NCI-H526 (cell line): ENCODE data around the gene HDAC4.

Source experiments
- DNase-seq, 2 experiments: peaks; one replicate each; lab custom pipeline; 2025; lab: John Stamatoyannopoulos, UW

HDAC4 gene

DNA sequence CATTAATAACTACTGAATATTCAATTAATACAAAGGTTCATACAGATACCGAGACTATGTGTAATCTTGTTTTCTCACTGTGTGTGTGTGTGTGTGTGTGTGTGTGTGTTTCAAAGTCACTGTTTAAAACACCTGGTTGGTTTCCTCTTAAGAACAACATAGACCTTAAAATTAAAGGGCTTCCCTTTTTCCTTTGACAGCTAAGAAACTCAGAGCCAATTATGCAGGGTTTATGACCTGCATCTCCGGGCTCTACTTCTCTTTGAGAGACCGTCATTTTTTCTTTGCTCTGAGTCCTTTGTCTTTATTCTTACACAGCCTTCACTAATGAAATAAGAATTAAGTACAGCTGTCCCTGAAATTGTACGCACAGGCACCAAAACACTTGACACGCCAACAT lies 145.6 kb downstream of the HDAC4 start:
- no peak for DNase-seq

DNA sequence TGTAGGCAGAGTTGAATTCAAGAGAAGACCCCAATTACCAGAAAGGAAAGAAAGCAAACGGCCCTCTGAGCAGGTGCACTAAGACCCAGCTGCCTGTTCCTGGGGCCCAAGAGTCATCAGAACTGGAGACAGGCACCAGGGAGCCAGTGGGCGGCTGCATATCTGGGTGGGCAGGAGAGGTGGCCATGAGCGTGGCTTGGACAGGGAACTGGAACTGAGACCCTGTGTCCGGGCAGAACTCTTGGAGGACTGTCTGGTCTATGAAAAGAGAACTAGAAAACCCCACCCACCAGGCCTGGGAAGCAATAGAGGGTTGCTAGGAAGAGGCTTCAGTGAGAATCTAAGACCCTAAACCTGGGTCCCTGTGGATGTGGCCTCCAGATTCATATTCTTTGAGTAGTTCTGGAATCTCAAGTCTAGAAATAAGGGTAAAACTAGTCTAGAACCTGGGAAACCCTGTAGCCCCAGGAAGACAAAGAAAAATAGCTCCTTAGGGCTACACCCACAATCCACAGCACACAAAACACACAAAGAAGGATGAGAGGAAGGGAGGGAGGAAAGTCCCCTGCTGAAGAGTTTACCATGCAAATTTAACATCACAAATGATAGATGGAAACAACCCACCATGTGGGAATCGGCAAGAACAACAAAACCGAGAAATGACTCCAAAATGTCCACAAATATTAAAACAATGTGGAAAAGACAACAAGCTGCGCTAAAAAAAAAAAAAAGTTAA lies 147.0 kb downstream of the HDAC4 start:
- peak; percentile 45 to 52 for DNase-seq

DNA sequence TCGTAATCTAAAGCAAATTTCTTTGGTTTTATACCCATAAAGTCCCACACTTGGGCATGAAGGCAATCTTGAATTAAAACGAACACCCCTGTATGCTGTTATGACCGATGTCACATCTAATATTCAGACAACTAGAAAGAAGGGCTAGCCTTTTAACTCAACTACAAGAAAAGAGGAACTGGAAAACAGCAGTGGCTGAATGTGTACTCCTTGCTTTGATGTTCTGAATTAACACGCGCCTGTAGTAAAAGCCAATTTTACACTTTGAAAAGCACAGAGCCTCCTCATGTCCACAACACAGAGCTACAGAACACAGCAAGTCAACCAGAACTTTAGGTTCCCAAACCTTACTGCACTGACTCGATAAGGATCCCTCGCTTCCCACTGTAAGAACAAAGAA lies 147.6 kb downstream of the HDAC4 start:
- no peak for DNase-seq

DNA sequence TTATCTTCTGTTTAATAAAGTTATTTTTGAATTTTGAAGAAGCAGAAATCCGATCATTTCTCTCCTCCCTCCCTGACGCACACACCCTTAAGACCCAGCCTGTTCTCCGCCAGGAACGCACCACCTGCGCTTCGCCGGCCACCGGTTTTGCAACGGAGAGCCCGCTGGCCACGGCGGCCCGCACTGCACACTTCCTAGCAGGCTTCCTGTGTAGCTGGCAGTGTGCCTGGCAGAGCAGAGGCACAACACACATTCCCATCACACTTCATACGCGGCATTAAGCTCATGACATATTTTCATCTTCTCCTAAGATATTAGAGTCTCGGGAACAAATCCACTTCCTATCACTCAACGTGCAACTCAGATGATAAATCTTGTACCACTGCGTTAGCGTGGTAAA lies 148.0 kb downstream of the HDAC4 start:
- no peak for DNase-seq

DNA sequence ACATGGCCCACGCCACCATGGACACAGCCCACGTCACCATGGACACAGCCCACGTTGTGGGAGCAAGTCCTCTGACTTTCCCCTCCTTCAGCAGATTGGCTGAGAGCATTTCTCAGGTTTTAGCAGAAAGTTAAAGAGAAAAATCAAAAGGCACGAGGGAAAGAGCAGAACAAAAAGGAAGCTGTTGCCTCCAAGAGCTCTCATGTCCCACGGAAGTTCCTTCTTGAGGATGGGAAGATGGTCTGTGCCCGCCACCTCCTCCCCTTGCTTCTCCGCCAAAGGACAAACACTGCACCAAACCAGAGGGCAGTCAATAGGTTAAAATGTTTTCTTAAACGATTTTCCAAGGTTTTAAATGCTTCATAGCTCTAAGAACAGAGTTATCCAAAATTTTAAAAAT lies 148.4 kb downstream of the HDAC4 start:
- no peak for DNase-seq

DNA sequence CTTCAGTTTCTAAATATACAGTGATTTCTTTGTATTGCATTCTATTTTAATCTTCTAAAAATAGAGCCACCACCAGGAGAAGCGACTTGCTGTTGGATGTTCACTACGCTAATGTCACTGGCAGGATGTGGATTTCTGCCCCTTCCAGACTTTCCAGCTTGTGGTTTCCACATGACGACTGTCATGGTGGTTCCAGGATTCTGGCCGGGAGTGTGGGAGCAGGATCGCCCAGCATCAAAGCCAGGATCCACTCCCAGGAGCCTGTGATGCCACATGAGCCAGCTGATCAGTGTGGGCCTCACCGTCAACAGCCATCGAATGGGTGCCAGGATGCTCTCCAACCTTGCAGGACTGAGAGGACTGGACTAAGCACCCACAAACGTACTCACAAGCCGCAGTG lies 148.8 kb downstream of the HDAC4 start:
- DNase-seq, result no peak

DNA sequence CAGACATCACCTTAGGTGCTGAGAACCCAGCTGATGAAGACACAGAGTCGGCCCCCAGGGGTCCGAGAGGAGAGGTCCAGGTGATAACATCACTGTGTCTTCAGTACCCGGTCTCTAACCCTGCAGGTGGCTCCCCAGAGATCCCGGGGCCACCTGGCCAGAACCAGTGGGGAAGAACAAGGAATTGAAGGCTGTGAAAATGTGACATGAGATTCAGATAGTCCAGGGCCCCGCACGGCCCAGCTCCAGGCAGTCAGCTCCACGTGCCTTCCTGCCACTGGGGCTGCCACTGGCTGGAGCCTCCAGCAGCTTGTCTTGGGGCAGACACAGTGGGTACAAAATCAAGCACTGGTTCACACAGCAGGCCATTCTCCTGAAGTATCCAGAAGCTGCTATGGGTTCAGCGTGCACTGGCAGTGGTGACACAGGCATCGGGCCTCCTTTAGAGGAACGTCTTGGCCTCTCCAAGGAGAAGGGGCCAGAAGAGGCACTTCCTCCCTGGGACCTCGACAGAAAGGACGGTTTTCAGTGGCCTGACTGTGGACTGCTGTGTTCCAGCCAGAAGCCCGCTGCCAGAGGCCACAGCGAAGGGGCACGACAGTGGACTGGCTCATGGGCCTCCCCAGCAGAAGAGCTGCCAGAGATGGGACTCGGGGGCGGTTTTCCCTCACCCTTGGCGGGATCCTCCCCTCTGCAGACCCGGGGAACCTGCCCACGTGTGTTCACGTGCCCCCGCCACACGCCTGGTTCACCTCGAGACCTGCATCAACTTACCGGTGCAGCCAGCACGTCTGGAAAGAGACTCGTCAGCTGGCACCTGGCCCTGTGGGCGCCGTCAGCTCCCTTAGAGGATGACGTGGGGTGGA lies 150.4 kb downstream of the HDAC4 start:
- DNase-seq, result no peak

DNA sequence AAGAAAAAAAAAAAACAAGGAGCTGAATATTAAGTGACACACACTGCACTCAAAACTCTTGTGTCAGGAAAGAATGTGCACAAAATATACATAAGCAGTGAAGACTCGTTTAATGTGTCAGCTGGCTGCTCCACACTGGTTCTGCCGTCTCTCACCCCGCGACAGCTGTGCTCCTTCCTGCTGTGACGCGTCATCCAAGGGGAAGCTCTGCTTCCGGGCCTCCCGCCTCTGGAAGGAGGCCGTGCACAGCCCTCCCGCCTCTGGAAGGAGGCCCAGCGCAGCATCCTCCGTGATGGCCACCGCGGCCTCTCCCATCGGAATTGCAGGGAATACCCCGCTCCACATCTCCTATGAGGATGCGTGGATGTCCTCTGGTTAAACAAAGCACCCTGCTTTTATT lies 151.0 kb downstream of the HDAC4 start:
- no peak for DNase-seq

DNA sequence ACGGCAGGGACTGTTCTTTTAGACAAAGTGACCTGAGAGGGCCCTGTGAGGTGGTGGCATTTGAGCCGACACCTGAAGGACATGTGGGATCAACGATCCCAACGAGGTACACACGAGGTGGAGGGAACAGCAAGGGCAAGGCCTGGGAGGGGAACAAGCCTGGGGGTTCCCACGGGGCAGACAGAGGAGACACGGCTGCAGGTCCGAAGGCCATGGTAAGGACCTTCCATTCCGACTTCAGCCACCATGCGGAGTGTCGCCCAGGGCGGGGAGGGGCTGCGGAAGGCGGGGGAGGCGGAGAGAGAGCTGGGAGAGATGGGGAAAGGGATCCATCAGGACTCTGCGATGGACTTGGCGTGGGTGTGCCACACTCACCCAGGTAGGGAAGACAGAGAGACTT lies 151.8 kb downstream of the HDAC4 start:
- no peak for DNase-seq

DNA sequence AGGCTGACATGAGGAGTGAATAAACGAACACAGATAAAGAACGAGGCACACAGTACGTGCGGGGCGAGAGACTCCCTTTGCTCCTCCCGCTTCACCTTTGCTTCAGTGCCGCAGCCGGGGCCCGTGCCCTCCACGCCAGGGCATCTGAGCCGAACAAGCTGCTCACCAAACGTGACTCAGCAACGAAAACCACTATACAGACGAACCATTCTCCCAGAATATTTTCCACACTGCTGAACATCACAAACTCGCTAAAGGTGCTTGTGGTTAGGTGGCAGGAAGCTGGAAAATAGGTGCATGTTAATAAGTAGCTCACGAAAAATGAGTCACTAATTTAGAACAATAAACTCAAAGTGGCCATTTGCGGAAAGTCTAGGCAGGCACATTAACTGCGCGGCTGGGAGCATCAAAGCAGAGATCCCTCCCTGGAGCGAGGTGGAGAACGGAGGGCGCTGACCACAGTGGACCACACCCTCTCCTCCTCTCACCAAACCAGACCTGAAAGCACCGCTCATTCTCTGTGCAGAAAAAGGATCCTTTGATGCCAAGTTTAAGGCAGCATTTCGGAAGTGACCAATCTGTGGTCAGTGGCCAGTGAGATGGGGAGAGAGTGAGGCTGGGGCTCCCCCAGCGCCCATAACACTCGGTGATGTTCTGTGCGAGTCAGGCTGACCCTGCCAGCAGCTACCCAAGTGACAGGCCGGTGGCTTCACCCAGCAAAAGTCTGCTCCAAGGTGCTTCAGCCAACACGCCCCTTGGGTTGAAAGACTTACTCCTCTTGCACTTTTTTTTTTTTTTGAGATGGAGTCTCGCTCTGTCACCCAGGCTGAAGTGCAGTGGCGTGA lies 153.2 kb downstream of the HDAC4 start:
- DNase-seq, result peak in 1 of 2 experiments; percentile 25

DNA sequence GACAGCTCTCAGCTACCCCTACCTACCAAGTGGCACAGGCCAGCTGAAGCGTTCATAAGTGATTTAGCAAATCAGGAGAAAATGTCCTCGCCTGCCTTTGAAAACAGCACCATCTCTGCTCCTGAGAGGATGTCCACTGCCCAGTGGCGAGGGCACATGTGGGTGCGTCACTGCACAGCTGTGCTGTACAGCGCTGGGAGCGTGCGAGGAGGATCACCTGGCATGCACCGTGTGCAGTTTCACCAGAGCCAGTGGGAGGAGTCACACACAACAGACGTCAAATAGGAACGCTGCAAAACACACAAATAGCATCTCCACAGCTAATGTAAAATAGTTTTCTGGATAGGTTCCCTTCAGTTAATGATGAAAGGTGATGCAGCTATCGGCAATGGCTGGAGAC lies 154.1 kb downstream of the HDAC4 start:
- DNase-seq, result peak; percentile 69 to 77

DNA sequence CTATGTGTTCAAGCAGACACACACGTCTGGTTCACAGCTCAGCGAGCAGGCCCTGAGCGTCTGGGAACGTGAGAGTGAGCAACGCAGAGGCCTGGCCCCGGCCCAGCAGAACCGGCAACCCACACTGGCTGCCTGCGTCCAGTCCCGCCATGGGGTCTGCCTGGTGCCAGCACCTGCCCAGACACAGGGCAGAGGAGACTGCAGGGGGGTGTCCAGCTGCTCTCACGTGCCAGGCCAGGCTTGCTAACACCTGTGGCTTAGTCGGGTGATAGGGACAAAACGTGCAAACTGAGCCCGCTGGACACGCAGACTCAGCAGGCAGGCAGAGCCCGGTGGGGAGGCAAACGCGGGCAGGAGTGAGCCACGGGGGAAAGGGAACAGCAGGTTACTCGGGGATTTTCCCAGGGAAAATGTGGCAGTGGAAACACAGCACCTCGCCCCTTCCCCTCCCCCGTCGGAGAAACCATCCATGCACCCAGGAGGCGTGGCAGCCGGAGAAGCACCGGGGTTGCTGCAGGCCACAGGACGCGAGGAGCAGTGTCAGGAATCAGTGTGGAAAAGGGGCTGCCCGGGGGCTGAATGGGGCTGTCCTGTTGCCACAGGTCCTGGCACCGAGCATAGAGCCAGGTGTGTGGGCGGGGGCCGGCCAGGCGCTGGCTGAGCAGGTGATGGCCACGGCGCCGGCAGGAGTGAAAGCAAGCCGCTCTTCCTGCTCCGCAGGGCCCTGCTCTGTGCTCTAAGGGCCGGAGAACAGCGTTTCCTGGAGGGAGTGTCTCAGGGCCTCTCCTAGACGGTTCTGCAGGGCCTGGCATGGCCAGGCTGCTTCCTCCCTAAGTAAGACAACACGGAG lies 154.7 kb downstream of the HDAC4 start:
- DNase-seq, result peak in 1 of 2 experiments; percentile 74

DNA sequence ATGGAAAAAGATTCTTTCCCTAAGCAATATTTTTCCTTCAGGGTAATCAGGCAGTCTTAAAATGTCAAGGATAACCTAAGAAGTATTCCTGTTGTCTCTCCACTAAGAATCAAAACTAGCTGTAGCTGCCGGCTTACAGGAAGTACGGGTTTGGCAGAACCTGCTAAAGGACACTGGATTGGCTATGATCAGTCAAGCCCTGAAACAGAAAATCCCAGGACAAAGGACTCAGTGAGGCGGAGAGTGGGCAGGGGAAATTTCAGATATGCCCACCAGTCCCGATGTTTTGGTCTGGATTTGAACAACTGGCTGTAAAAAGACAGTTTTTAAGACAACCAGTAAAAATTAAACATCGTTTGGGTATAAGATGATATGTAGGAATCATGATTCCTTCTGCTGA lies 155.7 kb downstream of the HDAC4 start:
- no peak for DNase-seq

DNA sequence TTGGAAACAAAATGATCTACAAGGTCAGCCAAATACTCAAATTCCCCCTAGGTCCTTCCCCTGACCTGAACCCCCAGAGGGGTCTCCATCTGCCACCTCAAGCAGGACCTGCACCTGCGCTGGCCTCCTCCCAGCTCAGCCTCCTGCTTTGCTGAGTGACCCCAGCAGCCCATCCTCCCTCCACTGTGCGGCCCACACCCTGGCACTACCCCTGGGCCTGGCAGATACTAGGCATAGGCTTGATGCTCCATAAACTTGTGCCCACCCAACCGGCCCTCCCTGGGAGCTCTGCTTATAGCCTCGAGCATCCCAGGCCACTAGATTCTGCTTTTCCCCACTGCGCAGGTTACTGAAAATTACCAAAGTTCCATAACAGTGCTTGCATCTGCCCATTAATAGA lies 156.2 kb downstream of the HDAC4 start:
- no peak for DNase-seq

DNA sequence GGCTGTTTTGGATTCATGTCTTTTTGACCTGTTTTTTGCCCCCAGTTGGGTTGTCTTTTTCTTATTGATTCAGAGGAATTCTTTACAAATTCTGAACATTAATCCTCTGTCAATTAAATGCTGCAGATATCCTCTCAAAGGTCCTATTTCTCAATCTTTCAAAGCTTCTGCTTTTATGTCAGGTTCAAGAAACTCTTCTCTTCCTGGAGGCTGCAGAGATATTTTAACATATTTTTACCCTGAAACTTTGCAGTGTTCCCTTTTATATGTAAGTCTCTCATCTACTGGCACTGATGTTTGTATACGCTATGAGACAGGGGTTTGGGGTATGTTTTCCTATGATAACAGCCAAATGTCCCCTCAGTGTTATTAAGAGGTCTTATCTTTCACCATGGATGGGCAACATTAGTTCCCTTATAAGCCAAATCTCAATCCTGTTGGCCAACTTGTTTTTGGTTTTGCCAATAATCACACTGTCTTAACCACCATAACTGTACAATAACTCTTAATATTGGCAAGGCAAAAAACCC lies 159.3 kb downstream of the HDAC4 start:
- no peak for DNase-seq

DNA sequence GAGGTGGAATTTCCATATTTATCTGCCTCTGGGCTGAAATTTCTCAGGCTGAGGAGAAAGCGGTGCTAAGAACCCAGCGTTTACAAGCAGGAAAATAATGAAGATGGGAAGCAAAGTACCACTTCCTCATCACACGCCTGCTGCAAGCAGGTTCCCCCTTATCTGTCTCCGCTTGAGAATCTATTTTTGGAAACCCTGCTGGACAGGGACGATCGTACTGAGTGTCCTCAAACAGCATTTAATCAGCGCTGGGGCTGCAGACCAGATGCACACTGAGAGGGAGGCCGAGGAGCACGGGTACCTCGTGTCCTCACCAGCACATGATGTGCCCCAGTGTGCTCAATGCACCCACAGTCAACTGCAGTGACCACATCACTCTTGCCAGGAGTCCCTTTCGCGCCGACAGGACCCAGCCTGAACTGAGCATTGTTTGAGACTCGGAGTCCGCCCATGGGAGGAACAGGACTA lies 160.4 kb downstream of the HDAC4 start:
- DNase-seq, result peak; percentile 63 to 76

DNA sequence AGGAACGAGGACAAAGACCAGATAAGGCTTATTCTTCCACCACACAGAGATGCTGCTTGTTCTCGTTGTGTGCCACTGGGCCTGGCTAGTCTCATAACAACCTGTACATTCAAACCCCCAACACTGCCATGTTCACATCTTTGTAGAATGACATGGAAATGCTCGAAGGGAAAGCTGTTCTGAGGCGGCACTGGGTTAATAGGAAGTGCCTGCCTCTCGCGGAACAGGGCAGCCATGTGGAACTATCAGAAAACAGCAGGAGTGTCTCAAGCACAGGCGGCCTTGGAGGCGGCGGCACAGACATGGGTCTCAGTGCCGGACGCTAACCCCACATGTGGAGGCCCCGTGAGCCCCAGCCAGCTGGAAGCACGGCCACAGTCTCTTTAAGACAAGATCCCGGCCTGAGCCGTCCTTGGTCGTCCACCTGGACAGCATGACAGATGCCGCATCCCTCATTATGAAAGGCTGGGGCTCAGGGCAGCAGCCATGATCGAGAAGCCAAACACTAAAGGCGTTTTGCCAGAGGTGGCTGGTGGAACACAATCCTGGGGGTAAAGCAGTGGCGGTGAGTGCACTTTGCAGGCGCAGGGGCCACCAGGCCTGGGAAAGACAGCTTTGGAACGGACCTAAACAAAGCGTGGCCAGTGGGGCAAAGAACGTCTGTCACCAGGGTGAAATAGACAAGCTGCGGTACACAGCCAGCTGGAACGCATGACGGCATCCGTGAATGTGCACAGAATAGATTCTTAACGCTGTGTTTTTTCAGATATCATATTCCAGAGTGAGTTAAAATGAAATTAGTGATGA lies 161.0 kb downstream of the HDAC4 start:
- peak; percentile 48 to 81 for DNase-seq

DNA sequence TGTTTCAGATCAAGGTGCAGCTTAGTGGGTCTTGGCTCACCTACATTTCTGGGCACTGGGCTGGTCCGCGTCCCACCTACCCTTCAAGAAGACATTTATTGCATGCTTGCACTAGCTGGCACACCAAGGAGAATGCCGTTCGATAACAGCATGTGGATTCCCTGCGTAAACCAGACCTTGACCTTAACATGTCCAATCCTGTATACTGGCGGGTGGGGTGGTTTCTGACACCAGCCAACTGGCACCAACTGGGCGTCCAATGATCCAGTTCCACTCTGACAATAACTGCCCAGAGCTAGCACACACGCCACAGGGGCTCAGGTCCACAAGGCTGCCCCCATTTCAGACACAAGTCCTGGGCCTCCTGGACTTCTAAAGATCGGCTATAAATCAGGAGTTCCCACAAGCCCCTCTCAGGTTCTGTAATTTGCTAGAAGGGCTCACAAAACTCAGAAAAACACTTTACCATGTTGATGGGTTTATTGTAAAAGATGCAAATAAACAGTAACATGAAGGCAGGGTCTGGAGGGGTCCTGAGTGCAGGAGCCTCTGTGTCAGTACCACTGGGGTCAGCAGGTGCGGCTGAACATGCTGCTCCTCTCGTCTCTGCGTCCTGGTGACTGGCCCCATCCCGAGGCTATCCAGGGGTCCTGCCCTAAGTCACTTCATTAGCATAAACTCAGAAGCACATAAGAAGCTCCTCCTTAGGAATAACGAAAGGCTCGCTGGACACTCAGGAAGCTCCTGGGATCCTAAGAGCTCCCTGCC lies 161.8 kb downstream of the HDAC4 start:
- no peak for DNase-seq

DNA sequence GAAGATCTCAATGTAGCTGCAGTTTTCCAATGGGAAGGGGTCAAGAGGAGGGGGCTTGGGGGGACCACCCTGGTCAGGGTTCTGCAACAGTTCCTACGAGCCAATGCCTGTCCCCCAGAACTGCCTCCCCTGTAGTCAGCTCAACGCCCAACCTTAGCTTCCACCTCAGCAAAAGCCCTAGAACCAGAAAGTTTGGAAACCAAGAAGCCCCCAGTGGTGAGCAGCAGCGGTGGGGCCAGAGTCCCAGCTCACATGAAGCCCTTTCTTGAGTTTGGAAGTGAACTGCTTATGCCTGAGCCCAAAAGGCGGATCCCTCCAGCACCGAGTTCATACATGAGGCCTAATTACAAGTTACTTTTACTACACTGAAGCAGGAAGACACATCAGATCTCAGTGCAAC lies 162.4 kb downstream of the HDAC4 start:
- DNase-seq, result no peak

DNA sequence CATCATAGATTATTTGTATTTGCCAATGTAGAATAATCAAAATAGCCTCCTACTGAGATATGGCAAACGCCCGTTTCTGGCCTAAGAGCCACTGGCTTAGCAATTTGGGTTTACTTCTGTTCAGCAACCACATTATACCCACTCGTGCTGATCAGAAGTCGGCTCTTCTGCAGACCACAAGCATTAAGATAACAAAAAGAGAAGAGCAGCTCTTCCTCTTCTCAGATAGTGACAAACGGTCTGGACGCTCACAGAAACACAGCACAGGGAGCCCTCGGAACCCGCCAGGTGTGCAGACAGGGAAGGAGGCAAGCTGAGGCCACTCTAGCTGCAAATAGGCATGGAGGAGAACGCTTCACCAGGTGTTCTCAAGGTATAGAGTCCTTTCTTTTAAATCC lies 164.0 kb downstream of the HDAC4 start:
- DNase-seq, result no peak
